ENCODE measurements around the gene STAT5B.
"Not testable (repeated sequence)": the region's sequence is repeated elsewhere in the genome, so short reads cannot be mapped to it uniquely, and the experiment has no call there.

Gene STAT5B

DNA sequence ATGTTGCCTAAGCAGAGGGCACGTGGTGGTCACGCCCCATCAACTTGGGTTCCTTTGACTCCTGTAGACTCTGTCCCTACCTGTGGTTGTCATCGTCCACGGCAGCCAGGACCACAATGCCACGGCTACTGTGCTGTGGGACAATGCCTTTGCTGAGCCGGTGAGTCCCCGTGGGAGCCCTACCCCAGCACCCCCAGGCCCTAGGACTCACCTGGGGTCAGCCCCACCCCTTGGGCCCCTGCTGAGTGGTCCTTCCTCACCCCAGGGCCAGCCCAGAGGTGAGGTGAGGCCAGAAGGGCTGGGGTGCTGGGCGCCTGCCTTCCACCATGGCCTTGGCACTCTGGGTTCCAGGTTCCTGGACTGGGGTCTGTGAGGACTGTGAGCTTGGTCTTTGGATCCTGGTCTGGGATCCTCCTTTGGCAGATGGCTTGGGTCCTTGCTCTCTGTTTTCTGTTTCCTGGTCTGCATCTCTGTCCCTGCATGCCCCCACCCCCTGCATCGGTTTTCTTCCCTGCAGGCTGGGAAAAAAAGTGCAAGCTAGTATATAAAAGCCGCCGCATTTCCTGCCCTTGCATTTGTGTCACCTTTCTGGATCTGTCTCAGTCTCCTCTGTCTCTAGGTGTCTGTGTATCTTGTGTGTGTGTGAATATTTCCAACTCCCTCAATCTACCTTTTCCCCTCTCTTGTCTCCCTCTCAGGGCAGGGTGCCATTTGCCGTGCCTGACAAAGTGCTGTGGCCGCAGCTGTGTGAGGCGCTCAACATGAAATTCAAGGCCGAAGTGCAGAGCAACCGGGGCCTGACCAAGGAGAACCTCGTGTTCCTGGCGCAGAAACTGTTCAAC, 29.6 kb upstream of the STAT5B start:
- no peak for DNase-seq (ENCODE audit: low spot score)

DNA sequence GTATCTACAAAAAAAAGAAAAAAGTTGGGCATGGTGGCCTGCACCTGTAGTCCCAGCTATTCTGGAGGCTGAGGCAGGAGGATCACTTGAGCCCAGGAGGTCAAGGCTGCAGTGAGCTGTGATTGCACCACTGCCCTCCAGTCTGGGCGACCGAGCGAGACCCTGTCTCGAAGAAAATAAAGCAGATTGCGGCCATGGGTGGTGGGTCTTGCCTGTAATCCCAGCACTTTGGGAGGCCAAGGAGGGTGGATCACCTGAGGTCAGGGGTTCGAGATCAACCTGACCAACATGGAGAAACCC, 28.8 kb upstream of the STAT5B start:
- DNase-seq (ENCODE audit: low spot score) = not testable (repeated sequence)

DNA sequence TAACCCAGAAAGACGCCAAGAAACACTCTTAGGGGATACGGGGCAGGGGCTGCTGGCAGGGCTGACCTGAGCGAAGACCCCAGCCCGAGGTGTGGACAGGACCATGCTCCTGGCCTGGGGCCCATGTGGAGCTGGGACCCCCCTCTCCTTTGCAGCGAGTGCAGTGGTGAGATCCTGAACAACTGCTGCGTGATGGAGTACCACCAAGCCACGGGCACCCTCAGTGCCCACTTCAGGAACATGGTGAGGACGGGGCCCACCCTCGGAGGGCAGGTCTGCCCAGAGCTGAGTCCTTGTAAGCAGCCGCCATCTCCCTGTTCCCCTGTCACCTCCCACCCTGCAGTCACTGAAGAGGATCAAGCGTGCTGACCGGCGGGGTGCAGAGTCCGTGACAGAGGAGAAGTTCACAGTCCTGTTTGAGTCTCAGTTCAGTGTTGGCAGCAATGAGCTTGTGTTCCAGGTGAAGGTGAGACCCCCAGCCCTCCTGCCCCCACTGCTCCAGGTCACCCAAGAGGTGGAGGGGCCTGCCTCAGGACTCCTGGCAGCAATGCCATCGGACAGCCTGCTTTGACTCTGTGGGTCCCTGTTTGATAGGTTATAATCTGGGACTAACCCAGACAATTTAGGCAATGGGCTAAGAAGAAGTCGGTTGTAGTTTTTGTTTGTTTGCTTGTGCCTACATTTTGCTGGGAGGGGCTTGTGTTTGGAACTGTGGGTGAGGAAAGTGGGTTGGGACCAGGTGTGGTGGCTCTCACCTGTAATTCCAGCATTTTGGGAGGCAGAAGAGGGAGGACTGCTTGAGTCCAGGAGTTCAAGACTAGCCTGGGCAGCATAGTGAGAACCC, 28.2 kb upstream of the STAT5B start:
- no peak for DNase-seq (ENCODE audit: low spot score)

DNA sequence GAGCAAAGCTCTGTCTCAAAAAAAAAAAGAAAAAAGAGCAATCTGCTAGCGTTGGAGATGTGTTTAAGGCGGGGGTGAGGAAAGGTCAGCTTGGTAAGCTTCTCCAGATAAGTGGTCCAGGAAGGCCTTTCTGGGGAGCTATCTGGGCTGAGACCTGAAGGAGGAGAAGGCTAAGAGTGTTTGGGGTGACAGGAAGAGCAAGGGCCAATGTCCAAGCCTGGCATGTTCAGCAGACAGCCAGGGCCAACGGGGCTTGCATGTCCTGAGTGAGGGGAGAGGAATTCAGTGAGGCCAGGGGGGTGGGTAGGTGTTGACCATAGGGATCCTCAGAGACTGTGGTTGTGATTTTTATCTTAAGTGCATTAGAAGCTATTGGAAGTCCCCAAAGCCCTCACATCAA, 27.5 kb upstream of the STAT5B start:
- DNase-seq (ENCODE audit: low spot score) = no peak

DNA sequence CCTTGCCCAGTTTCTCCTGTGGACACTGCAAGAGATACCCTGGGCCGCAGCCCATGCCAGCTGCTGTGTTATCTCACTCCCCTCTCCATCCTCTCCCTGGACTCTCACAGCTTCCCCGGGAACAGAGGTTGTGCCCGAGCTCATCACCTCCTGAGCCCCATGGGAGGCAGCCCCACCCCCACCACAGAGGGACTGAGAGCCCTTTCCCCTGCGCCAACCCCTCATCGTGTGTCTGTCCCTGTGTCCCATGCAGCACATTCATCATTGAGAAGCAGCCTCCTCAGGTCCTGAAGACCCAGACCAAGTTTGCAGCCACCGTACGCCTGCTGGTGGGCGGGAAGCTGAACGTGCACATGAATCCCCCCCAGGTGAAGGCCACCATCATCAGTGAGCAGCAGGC, 24.8 kb upstream of the STAT5B start:
- no peak for DNase-seq (ENCODE audit: low spot score)

DNA sequence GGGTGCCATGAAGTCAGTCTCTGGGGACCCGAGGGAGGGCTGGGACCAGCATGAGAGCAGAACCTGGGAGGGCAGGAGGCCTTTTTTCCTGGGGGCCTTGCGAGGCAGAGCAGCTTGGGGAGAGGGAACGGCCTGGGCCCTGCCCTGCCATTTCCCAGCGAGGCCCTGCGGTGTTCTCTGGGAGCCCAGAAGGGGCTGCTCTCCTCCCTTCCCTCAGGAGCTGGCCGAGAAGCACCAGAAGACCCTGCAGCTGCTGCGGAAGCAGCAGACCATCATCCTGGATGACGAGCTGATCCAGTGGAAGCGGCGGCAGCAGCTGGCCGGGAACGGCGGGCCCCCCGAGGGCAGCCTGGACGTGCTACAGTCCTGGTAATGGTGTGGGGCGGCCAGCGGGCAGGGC, 23.7 kb upstream of the STAT5B start:
- not testable (repeated sequence) for DNase-seq (ENCODE audit: low spot score)

DNA sequence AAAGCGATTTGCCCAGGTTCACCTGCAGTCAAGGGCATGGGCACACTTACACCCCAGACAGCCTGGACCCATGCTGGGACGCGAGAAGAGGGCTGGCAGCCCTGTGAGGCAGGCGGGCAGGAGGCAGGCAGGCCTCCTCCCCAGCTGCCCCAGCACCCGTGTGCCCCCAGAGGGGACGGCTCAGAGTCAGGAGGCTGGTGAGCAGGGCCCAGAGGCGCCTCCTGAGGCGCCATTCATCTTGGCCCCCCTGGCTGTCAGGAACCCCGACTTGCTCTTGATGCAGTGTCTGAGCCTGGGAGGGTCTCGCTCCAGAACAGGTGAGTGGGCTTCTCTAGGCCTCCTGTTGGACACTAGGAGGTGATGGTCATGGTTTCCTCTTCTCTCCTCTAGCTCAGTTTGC, 23.2 kb upstream of the STAT5B start:
- not testable (repeated sequence) for DNase-seq (ENCODE audit: low spot score)

DNA sequence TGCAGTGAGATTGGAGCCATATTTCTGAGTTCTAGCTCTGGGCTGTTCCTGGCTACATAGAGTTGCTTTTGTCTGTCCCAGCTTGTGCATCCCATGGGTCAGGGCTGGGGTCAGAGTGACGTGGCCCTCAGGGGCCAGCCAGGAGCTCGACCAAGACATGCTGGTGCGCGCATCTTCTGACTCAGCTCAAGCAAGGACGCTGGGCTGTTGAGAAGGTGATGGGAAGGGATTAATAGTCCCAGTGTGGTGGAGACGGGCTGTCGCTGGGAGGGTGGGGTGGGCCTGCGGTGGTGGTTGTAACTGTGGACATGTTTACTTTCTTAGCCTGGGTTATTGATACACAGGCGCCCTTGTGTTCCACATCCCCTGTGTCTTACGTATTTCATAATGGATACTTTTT, 21.6 kb upstream of the STAT5B start:
- DNase-seq (ENCODE audit: low spot score) = not testable (repeated sequence)

DNA sequence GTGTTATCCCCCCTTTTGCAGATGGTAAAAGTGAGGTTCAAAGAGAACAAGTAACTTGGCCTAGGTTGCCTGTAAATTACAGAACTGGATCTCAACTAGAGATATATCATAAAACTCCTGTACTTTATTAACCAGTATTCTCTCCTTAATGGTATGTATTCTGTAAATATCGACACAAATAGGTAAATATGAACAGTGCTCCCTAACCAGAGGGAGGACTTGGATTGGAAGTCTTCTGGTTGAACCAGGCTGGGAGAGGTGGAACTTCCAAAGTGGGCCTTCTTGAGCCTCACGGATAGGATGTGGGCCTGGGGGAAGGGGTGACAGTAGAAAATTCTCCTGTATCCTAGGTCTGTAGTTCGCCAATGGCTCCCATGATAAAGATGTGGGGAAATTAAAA, 19.8 kb upstream of the STAT5B start:
- DNase-seq (ENCODE audit: low spot score) = no peak

DNA sequence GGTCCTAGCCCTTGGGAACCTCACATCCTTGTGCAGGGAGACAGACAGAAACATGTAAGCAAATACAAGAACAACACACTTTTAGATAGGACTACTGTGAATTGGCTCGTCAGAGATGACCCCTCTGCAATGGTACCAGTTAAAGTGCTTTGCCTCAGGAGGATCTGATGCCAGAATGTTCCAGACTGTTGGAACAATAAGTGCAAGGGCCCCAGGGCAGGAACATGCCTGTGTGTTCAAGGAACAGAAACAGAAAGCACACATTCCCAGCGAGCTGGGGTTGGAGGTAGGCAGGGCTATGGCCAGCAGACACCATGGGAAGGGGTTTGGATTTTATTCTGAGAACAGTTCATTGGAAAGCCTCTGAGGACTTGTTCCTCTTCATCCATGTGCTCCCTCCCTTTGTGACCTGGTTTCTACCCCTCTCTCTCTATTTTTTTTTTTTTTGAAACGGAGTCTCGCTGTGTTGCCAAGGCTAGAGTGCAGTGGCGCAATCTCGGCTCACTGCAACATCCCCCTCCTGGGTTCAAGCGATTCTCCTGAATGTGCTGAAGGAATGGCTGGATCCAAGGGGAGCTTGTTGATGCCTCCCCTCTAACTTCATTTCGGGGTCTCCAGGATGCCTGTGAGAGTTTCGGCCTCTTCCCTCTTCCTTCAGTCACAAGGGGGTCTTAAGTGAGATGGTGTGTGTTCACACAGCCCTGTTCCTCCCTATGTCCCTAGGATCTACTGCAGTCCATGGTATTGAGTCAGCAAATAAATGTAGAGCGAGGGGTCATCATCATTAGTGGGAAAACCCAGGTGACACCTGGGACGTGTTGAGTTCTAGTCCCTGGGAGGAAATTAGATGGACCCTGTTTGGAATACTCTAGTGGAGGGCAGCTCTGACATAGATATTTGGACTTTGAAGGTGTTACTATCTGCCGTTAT, 18.5 kb upstream of the STAT5B start:
- no peak for DNase-seq (ENCODE audit: low spot score)

DNA sequence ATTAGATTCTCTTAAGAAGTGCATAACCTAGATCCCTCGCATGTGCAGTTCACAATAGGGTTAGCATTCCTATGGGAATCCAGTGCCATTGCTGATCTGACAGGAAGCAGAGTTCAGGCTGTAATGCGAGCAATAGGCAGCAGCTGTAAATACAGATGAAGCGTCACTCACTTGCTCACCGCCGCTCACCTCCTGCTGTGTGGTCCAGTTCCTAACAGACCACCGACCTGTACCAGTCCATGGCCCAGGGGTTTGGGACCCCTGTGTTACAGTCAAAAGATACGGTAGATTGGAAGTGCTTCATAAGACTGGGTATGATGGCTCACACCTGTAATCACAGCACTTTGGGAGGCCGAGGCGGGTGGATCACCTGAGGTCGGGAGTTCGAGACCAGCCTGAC, 14.9 kb upstream of the STAT5B start:
- DNase-seq (ENCODE audit: low spot score) = no peak

DNA sequence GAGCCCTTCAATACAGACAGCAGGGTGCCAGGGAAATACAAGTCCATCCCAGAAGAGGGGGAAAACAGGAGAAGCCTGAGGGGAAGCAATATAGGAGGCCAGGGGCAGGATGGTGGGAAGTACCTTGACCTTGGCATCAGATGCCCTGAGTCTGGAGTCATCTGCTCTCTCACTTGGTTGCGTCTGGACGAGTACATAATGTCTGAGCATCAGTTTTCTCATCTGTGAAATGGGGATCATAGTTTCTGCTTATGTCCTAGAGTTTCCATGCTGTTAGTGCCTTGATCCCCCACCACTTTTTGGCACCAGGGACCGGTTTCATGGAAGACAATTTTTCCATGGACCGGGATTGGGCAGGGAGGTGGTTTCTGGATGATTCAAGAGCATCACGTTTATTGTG, 14.4 kb upstream of the STAT5B start:
- no peak for DNase-seq (ENCODE audit: low spot score)

DNA sequence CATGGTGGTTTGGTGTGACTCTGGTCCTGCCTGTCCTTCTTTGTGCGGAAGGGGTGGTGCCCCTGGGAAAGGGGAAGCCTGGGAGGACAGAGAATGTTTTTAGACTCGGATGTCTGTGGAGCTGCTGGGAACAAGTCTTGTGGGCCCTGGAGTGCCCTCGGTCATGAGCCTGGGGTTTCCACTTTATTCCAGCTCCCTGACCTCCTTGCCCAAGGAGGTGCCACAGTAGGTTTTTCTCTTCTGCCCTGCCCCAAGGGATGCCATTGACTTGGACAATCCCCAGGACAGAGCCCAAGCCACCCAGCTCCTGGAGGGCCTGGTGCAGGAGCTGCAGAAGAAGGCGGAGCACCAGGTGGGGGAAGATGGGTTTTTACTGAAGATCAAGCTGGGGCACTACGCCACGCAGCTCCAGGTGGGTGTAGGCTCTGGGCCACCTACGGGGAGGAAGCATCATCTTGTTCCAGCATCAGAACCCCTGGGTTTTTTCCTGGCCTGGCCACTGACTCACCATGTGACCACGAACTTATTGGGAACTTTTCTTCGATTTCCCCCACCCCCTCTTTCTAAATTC, 13.5 kb upstream of the STAT5B start:
- DNase-seq (ENCODE audit: low spot score) = no peak

DNA sequence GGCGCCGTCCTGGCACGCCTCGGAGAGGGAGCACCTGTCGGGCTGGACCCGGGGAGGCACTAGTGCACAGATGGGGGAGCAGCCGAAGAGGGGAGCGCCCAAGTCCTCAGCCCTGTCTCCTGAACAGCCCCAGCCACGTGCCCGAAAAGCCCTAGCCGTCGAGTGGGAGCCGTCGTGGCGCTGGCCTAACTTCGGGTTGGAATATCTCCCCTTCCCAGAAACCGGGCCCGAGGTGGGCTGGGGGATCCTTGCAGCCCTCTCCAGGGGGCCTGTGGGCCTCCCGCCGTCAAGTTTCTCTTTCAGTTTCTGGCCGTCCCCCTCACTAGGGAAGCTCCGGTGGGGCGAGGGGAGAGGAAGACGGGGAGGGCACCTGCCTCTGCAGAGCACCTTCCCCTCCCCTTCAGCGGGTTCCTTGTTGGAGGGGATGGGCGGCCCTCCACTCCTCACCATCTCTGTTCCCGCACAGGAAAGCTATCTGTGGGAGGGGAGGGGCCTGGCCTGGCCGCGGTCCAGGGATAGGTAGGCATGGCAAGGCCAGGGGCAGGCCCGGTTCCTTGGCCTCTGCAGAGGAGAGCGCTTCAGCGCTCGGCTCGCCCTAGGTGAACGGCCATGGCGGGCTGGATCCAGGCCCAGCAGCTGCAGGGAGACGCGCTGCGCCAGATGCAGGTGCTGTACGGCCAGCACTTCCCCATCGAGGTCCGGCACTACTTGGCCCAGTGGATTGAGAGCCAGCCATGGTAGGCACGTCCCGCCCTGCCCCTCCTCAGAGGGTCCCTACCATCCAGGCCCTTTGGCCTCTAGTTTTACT, 12.8 kb upstream of the STAT5B start:
- no peak for DNase-seq (ENCODE audit: low spot score)

DNA sequence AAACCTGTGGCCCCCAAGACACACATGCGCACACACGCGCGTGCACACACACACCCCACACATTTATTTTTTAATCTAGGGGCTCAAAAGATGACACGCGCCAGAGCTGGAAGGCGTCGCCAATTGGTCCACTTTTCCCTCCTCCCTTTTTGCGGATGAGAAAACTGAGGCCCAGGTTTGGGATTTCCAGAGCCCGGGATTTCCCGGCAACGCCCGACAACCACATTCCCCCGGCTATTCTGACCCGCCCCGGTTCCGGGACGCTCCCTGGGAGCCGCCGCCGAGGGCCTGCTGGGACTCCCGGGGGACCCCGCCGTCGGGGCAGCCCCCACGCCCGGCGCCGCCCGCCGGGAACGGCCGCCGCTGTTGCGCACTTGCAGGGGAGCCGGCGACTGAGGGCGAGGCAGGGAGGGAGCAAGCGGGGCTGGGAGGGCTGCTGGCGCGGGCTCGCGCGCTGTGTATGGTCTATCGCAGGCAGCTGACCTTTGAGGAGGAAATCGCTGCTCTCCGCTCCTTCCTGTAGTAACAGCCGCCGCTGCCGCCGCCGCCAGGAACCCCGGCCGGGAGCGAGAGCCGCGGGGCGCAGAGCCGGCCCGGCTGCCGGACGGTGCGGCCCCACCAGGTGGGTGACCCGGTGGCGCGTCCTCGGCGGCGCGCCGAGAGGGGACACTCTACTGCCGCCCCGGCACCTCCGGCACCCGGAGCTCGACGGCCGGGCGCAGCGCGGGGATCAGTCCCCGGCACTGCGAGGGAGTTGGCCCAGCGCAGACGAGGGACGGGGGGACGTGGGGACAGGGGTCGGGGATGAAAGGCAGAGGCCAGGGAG, 12.0 kb upstream of the STAT5B start, which contains the start of gene STAT5A:
STAT5A (plus strand) TSS at position 522 of the 826 bp plus-strand sequence. CDS start 914 bp downstream, outside the sequence.
- DNase-seq (ENCODE audit: low spot score) = peak; percentile 91

DNA sequence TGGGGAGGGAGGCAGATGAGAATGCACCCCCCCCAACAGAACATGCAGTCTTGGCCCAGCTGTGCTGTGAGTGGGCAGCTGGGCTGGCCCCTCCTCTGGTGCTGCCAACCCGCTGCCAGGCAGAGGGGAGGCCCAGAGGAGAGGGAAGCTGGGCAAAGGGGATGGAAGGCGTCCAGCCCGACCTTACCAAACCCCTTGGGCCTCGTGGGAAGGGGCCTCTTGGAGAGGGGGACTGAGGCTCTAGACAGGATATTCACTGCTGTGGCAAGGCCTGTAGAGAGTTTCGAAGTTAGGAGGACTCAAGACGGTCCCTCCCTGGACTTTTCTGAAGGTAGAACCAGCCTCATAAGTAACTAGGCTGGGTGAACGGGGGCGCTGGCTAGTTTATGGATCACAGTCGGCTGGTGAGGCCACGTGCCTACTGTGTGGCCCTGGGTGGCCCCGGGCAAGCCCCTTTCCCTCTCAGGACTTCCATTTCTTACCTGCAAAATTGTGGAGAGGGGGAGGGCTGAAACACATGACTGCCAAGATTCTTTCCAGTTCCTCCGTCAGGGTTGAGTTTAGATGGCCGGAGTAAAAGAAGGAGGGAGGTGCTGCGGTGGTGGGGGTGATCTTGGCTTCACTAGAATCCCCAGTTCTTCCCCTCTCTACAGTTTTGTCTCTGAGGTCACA, 11.2 kb upstream of the STAT5B start:
- DNase-seq (ENCODE audit: low spot score) = peak; percentile 61

DNA sequence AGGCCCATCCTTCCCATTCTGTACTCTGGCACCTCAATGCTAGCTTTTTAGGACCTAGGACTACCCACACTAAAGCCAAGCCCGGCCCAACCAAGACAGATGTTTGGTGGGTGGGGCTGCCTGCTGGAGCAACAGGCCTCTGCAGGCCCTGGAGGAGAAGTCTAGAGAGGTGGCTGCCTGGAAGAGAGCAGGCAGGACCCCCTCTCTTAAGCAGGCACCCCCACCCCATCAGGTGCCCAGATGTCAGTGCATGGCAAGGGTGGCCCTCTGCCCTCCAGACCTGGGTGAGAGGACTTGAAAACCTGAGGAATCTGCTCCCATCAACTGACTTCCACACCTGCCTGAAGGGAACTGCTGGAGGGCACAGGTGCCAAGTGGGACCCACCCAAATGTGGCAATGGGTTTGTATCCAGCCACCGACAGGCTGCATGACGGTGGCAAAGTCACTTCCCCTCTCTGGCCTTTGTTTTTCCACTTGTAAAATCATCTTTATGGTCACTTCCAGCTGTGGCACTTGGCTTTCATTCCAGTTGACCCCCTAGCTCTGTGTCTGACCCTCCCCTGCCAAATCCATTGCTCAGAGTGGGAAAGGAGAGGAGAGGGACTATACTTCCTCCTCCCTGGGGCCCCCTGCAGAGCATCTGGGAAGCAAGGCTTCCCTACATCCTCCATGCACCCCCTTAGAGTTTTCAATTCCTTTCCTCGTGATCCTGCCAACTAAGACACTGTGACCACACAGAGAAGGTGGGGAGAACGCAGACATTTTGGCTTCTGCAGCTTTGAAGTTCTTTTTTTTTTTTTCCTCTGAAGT, 10.4 kb upstream of the STAT5B start:
- DNase-seq (ENCODE audit: low spot score) = no peak

DNA sequence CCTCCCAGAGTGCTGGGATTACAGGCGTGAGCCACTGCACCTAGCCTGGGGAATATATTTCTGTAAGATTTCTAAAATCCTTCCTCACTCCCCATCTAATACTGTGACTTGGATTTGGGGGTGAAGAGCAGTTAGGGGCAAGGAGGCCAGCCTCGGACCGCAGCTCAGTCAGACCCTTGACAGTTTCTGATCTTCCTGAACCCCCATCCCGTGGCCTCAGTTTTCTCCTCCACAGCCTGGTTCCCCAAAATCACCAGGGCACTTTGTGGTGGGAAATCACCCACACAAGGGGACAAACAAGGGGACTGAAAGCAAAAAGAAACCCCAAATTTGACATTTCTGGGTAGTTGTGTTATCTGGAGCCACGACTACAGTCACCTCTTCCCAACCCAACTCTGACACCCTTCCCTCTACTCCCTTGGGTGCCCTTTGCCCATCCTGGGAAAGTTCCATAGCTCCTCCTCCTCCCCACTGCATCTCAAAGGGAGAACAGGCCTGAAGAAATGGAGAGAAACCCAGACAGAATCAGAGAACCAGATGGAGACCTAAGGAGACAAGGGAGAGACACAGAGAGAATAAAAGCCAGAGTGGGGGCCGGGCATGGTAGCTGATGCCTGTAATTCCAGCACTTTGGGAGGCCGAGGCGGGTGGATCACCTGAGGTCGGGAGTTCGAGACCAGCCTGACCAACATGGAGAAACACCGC, 9.3 kb upstream of the STAT5B start:
- DNase-seq (ENCODE audit: low spot score) = no peak
